Measurements from ENCODE around the gene DAB1. TPM values are rescaled to one million over a fixed set of nuclear protein-coding genes. Genes with fewer than 3 reads are reported as not detected.

Gene DAB1
- total RNA-seq, 1 donor from 2014 or later = 14.0 TPM

DNA sequence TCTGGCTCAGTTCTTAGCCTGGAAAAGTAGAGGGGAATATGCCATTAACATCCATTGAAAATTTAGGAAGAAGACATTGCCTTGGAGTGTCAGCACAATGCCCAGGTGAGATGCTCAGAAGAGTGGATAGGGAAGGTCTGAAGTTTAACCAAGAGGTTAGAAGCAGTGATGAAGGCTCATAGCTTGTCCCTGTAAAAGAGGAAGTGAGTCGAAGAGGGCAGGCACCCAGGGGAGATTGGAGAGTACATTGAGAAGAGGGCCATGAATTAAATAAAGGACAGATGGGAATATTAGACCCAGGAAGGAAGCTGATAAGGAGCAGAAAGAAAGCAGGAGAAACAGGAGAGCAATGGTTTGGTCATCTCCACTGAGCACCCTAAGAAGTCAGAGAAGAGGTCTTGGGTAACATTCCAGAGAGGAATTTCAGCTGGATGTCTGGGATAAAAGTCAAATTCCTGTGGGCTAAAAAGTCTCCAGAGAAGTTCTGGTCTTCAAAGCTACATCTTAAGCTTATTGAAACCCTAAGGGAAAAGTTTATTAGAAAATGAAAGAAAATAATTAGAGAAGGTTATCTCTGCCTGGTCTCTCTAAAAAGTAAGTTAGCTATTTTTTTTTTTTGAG, 475.3 kb downstream of the DAB1 start:
- Mint-ChIP-seq H3K36me3 (ENCODE audit: low read depth) (no peaks in the 10 kb centered on the region), H3K4me1 (no peaks in the 10 kb centered on the region), H3K27ac (ENCODE audit: unreplicated experiment) (no peak overlapping the region), H3K4me3 (no peak overlapping the region), H3K9me3 (no peaks in the 10 kb centered on the region), H3K27me3 (ENCODE audit: low read depth) (peaks cover 2% of the 10 kb centered on the region)
- DNase-seq (ENCODE audit: low read depth, low spot score) = no peak
- TF ChIP-seq, protein P1, sequence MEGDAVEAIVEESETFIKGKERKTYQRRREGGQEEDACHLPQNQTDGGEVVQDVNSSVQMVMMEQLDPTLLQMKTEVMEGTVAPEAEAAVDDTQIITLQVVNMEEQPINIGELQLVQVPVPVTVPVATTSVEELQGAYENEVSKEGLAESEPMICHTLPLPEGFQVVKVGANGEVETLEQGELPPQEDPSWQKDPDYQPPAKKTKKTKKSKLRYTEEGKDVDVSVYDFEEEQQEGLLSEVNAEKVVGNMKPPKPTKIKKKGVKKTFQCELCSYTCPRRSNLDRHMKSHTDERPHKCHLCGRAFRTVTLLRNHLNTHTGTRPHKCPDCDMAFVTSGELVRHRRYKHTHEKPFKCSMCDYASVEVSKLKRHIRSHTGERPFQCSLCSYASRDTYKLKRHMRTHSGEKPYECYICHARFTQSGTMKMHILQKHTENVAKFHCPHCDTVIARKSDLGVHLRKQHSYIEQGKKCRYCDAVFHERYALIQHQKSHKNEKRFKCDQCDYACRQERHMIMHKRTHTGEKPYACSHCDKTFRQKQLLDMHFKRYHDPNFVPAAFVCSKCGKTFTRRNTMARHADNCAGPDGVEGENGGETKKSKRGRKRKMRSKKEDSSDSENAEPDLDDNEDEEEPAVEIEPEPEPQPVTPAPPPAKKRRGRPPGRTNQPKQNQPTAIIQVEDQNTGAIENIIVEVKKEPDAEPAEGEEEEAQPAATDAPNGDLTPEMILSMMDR (conservative IDR thresholded peaks at IDR 0.05) = no peak
